Measurements from ENCODE around the gene ZNF19. TPM values are rescaled to one million over a fixed set of nuclear protein-coding genes. Genes with fewer than 3 reads are reported as not detected.

Gene ZNF19
- total RNA-seq, 1 experiment from 2014 or later, result 4.7 TPM

- Histone ChIP-seq H2AK5ac (ENCODE audit: insufficient read length, low read length) (no peak overlapping the region), H2BK120ac (ENCODE audit: low read depth, low read length, poor library complexity, severe bottlenecking) (no peak overlapping the region), H3K79me1 (ENCODE audit: insufficient read depth, low read depth, low read length, poor library complexity, severe bottlenecking) (no peaks in the 10 kb centered on the region), H2BK20ac (ENCODE audit: low read depth, low read length, poor library complexity, severe bottlenecking) (no peak overlapping the region), H3K18ac (ENCODE audit: insufficient read length, low read depth, low read length) (no peak overlapping the region), H3K23ac (ENCODE audit: insufficient read length, low read depth, low read length) (no peak overlapping the region), H3K79me2 (ENCODE audit: insufficient read depth, low read length) (no peaks in the 10 kb centered on the region), H4K20me1 (ENCODE audit: control insufficient read depth, insufficient read depth, insufficient read length) (no peaks in the 10 kb centered on the region), H3K4ac (ENCODE audit: low read depth, low read length) (no peak overlapping the region), H3K14ac (ENCODE audit: insufficient read depth, low read length) (no peak overlapping the region), H2AFZ (ENCODE audit: low read length) (no peak overlapping the region), H3K9ac (ENCODE audit: extremely low read depth, insufficient read length, low read length) (no peak overlapping the region), H4K8ac (replicated peaks; ENCODE audit: insufficient read length, low read depth, low read length) (no peak overlapping the region), H2BK5ac (ENCODE audit: insufficient read length, low read length) (no peak overlapping the region), H3K4me2 (ENCODE audit: insufficient read depth, insufficient read length, low read length) (no peak overlapping the region), H3K9me3 (ENCODE audit: control insufficient read depth, low read depth, low read length) (no peaks in the 10 kb centered on the region), H2BK12ac (ENCODE audit: insufficient read length, low read depth, low read length) (no peak overlapping the region), H4K91ac (ENCODE audit: insufficient read length, low read depth, low read length) (no peak overlapping the region), H2BK15ac (ENCODE audit: low read depth, low read length) (no peak overlapping the region), H3T11ph (ENCODE audit: low read length) (no peak overlapping the region), H3K56ac (ENCODE audit: insufficient read length, low read depth, low read length) (no peak overlapping the region), H4K5ac (ENCODE audit: insufficient read length, low read depth, low read length) (no peak overlapping the region), H3K27me3 (ENCODE audit: insufficient read depth, low read length) (no peaks in the 10 kb centered on the region), H3K4me1 (ENCODE audit: insufficient read depth, low read length) (no peaks in the 10 kb centered on the region), H3K27ac (ENCODE audit: insufficient read length, low read depth, low read length) (no peak overlapping the region), H3K23me2 (ENCODE audit: insufficient read length, low read depth, low read length, poor library complexity, severe bottlenecking) (no peaks in the 10 kb centered on the region)
- H3K27ac Mint-ChIP-seq, result no peak overlapping the region; a peak in 1 of 7 replicates
- H3K9me3 Mint-ChIP-seq, result peaks cover 0 to 3% of the 10 kb centered on the region in 2 experiments; a peak in 1 of 5 replicates
- no peaks in the 10 kb centered on the region for H3K36me3 Mint-ChIP-seq (ENCODE audit: insufficient read depth in 1 of 3, low read depth in 3 of 3)
- no peaks in the 10 kb centered on the region for H3K4me1 Mint-ChIP-seq
- no peak for DNase-seq
- H3K27me3 Mint-ChIP-seq (ENCODE audit: low read depth), result peaks cover 3% of the 10 kb centered on the region
- no peak overlapping the region for H3K4me3 Mint-ChIP-seq
- no CpG with 5 or more reads among the region's 3 CpGs for WGBS (ENCODE audit: extremely low coverage, insufficient read length, low lambda C conversion rate)
- no peak for TF ChIP-seq CTCF (conservative IDR thresholded peaks at IDR 0.05)
Observed at GRCh38 chr16:71501547-71501946, 12.4 kb upstream of the ZNF19 start.

Measured in H9 (cell line).